HG02798 (cell line): ENCODE results near the gene HAUS6.
"Not testable (repeated sequence)": the region's sequence is repeated elsewhere in the genome, so short reads cannot be mapped to it uniquely, and the experiment has no call there.

Experiments
- ATAC-seq: cut with Tn5 transposase; IDR thresholded peaks from one replicate; pipeline ENCODE4 v1.9.1; 2021; ENCODE audit warnings: mild to moderate bottlenecking; ENCODE audit not compliant: unreplicated experiment, poor library complexity

Gene HAUS6

DNA sequence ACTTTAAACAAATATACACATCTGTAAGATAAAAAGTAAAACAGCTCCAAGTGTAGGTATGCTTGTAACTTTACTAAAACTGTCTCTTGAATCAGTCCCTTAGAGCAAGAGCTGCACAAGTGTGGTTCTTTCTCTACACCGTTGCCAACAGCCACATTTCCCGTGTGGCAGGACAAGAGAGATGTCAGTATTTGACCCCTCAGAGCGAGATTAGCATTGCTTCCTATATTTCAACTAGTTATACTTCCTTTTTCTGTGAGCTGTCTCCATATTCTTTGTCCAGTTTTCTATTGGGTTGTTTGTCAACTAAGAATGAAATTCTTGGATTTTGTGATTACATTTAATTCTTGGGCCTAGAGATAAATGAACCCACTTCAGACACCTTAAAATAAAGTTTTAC lies 16.5 kb upstream of the HAUS6 start:
- ATAC-seq = no peak

DNA sequence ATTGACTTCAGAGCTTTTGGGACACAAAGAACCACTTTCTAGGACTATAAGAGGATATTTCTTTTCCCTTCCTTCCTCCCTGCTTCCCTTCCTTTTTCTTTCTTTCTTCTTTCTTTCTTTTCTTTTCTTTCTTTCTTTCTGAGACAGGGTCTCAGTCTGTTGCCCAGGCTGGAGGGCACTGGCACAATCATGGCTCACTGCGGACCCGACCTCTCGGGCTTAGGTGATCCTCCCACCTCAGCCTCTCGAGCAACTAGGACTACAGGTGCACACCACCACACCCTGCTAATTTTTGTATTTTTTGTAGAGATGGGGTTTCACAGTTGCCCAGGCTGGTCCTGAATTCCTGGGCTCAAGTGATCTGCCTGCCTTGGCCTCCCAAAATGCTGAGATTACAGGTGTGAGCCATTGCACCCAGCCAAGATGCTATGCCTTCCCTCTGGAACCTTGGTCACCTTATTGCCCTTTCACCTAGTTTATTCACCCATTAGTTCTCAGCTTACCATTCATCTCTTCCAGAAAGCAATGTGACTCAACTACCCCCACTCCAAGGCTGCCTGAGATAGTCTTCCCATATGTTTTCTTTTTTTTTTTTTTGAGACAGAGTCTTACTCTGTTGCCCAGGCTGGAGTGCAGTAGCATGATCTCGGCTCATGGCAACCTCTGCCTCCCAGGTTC lies 14.5 kb upstream of the HAUS6 start:
- ATAC-seq = no peak

GRCh38 chr9:19116107-19116790 lies 13.5 kb upstream of the HAUS6 start:
- ATAC-seq = no peak

GRCh38 chr9:19114680-19115270 lies 12.1 kb upstream of the HAUS6 start:
- no peak for ATAC-seq

- no peak for ATAC-seq
Observed at GRCh38 chr9:19113964-19114679, 11.4 kb upstream of the HAUS6 start.

DNA sequence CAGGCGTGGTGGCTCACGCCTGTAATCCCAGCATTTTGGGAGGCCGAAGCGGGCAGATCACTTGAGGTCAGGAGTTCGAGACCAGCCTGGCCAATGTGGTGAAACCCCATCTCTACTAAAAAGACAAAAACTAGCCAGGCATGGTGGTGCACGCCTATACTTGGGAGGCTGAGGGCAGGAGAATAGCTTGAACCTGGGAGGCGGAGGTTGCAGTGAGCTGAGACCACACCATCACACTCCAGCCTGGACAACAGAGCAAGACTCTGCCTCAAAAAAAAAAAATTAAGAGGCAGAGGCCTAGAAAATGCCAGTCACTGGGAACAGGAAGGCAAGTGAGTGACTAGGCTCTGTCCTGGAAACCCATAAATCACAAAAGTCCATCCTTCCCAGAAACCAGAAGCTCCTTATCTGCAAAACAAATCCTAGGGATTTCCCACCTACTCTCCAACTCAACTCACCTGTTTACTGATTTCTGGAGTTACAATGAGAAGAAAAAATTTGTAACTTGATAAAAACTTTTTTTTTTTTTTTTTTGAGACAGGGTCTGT lies 10.4 kb upstream of the HAUS6 start:
- not testable (repeated sequence) for ATAC-seq

GRCh38 chr9:19108038-19108437 lies 5.3 kb upstream of the HAUS6 start:
- no peak for ATAC-seq

- no peak for ATAC-seq
Observed at GRCh38 chr9:19104515-19105282, 2.0 kb upstream of the HAUS6 start.

- peak; percentile 14 for ATAC-seq
Observed at GRCh38 chr9:19102181-19102630, 498 bp downstream of the HAUS6 start.

DNA sequence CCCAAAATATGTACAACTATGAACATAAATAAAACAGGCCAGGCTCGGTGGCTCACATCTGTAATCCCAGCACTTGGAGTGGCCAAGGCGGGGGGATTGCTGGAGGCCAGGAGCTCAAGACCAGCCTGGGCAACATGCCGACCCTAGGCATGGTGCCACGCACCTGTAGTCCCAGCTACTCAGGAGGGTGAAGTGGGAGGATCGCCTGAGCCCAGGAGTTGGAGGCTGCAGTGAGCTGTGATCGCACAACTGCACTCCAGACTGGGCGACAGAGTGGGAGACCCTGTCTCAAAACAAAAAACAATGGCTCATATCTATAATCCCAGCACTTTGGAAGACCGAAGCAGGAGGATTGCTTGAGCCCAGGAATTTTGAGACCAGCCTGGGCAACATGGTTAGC lies 1.5 kb downstream of the HAUS6 start:
- no peak for ATAC-seq

- ATAC-seq = not testable (repeated sequence)
Observed at GRCh38 chr9:19097431-19097830, 5.3 kb downstream of the HAUS6 start.

- ATAC-seq = no peak
Observed at GRCh38 chr9:19087106-19088000, 15.4 kb downstream of the HAUS6 start.

DNA sequence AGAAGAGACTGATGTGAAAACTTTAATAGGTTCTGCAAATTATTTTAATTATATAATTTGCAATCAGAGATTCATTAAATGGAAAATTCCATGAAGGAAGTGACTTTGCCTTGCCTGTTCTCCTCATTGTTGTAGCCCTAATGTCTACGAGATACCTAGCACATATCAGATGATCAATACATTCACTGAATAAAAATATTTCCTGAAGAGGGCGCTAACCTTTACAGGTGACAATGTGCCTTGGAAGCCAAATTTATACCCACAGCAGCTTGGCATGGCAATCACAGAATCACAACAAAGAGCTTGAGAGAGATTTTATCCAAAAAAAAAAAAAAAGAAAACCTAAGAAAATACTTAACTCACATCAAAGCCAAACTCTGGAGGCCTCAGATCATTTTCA lies 17.4 kb downstream of the HAUS6 start:
- ATAC-seq = peak; percentile 53

- ATAC-seq = no peak
Observed at GRCh38 chr9:19074836-19075235, 27.9 kb downstream of the HAUS6 start.

DNA sequence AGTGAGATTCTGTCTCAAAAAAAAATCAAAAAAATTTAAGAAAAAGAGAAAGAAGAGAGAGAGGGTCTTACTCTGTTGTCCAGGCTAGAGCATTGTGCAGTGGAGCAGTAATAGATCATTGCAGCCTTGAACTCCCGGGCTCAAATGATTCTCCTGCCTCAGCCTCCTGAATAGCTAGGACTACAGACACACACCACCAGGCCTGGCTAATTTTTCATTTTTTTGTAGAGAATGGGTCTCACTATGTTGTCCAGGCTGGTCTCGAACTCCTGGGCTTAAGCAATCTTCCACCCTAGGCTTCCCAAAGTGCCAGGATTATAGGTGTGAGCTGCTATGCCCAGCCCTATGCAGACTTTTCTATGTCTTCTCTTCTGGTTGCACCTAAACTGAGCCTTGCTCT lies 28.5 kb downstream of the HAUS6 start:
- no peak for ATAC-seq

DNA sequence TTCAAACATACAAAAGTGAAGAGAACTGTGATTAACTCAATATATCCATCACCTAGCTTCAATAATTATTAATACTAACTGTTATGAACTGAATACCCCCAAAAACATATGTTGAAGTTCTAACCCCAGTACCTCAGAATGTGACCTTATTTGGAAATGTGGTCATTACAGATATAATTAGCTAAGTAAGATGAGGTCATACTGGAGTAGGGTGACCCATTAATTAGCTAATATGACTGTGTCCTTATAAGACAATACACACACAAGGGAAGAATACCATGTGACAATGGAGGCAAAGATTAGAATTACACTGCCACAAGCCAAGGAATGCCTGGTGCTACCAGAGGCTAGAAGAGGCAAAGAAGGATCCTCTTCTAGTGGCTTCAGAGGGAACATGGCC lies 45.7 kb downstream of the HAUS6 start:
- no peak for ATAC-seq

GRCh38 chr9:19050637-19051591 lies 51.8 kb downstream of the HAUS6 start:
- ATAC-seq = no peak
